H1 (cell line): ENCODE data around the gene TOM1L2. TPM values are rescaled to one million over a fixed set of nuclear protein-coding genes. Genes with fewer than 3 reads are reported as not detected.

Experiments
- CTCF ChIA-PET: fragments of 300-600 bp; sonication (Branson Sonifier 250); formaldehyde crosslinking; loops from one replicate; lab custom pipeline; 2021; ENCODE audit not compliant: partially characterized antibody; lab: Charles Lee
- POLR2A ChIA-PET: fragments of 300-600 bp; sonication (Branson Sonifier 250); formaldehyde crosslinking; loops from one replicate; lab custom pipeline; 2021; ENCODE audit warnings: inconsistent platforms; ENCODE audit not compliant: partially characterized antibody; lab: Charles Lee
- DNase-seq, 2 experiments: peaks; one replicate each; pipeline versions ENCODE4 v3.0.0 to v3.0.0-alpha.2; 2010 to 2022; ENCODE audit warnings: low spot score in 2 of 2, low read depth in 1 of 2, mixed read lengths in 1 of 2
- FAIRE-seq: peaks from 2 replicates; lab custom pipeline; 2011; peaks lifted over from hg19 to GRCh38; lab: Jason Lieb, UNC
- H2AFZ ChIP-seq: 2 replicates; pipeline ENCODE4 v1.8.1; 2012; ENCODE audit warnings: low read length, inconsistent platforms
- H2AK5ac ChIP-seq: 2 replicates; pipeline ENCODE4 v1.6.1; 2013; ENCODE audit warnings: low read depth, low read length
- H2BK120ac ChIP-seq: replicated peaks from 2 replicates; pipeline ENCODE3; 2013; ENCODE audit warnings: low read depth, low read length, inconsistent platforms
- H2BK12ac ChIP-seq: 2 replicates; pipeline ENCODE4 v1.6.1; 2013; ENCODE audit warnings: low read depth, low read length
- H2BK15ac ChIP-seq: 2 replicates; pipeline ENCODE4 v1.6.1; 2013; ENCODE audit warnings: low read length
- H2BK20ac ChIP-seq: 2 replicates; pipeline ENCODE4 v1.6.1; 2013; ENCODE audit warnings: low read length
- H2BK5ac ChIP-seq: 2 replicates; pipeline ENCODE4 v1.6.1; 2013; ENCODE audit warnings: low read depth, low read length
- H3K14ac ChIP-seq: 2 replicates; pipeline ENCODE4 v1.6.1; 2013; ENCODE audit warnings: inconsistent platforms; ENCODE audit not compliant: insufficient read length
- H3K18ac ChIP-seq: 2 replicates; pipeline ENCODE4 v1.6.1; 2013; ENCODE audit warnings: low read length; ENCODE audit errors: extremely low read depth
- H3K23ac ChIP-seq: 2 replicates; pipeline ENCODE4 v1.6.1; 2013; ENCODE audit warnings: inconsistent platforms; ENCODE audit not compliant: insufficient read length
- H3K23me2 ChIP-seq: 2 replicates; pipeline ENCODE4 v1.6.1; 2013; ENCODE audit warnings: low read depth, low read length
- H3K27ac ChIP-seq: 2 replicates; pipeline ENCODE4 v1.6.1; 2011; ENCODE audit warnings: low read depth, low read length, inconsistent platforms
- H3K27me3 ChIP-seq, 4 experiments: replicated peaks in 1 of 4; 1 replicate in 1 of 4; 2 replicates in 3 of 4; pipeline versions ENCODE4 v1.6.1 to v1.8.1; 2011 to 2013; ENCODE audit warnings: low read length in 3 of 4, mild to moderate bottlenecking in 3 of 4, inconsistent platforms in 2 of 4, mixed read lengths in 2 of 4, moderate library complexity in 1 of 4; ENCODE audit not compliant: control insufficient read depth in 3 of 4, insufficient read depth in 3 of 4; ENCODE audit errors: extremely low read depth in 1 of 4
- H3K36me3 ChIP-seq, 4 experiments: 2 replicates each; pipeline versions ENCODE4 v1.6.1 to v1.8.1; 2011 to 2013; ENCODE audit warnings: mild to moderate bottlenecking in 4 of 4, low read length in 3 of 4, moderate library complexity in 2 of 4, control low read depth in 1 of 4, inconsistent platforms in 1 of 4; ENCODE audit not compliant: insufficient read depth in 4 of 4, control insufficient read depth in 2 of 4
- H3K4ac ChIP-seq: replicated peaks from 2 replicates; pipeline ENCODE3; 2013; ENCODE audit warnings: low read length, low read depth, mixed read lengths, inconsistent platforms; ENCODE audit not compliant: insufficient read length
- H3K4me1 ChIP-seq, 4 experiments: replicated peaks in 1 of 4; 1 replicate in 1 of 4; 2 replicates in 3 of 4; pipeline versions ENCODE4 v1.6.1 to v1.8.1; 2011 to 2013; ENCODE audit warnings: low read length in 3 of 4, inconsistent platforms in 2 of 4, mixed read lengths in 1 of 4; ENCODE audit not compliant: insufficient read depth in 4 of 4, control insufficient read depth in 3 of 4
- H3K4me2 ChIP-seq, 2 experiments: 2 replicates each; pipeline versions ENCODE4 v1.6.1 to v1.8.1; 2011 to 2013; ENCODE audit warnings: low read depth in 2 of 2, low read length in 2 of 2, control low read depth in 1 of 2, inconsistent platforms in 1 of 2, mild to moderate bottlenecking in 1 of 2; ENCODE audit not compliant: insufficient read depth in 1 of 2
- H3K4me3 ChIP-seq, 4 experiments: fragments of 200-600, 300-600 bp in 1 of 4; sonication (generic), shearing (Covaris generic), sonication (Bioruptor Twin) in 1 of 4; 2 replicates each; pipeline versions ENCODE4 v1.5.1 to v1.8.1; 2011 to 2016; ENCODE audit warnings: low read length in 4 of 4, low read depth in 3 of 4, control low read depth in 2 of 4, inconsistent platforms in 2 of 4, mild to moderate bottlenecking in 2 of 4, mixed read lengths in 1 of 4, moderate library complexity in 1 of 4; ENCODE audit not compliant: insufficient read depth in 2 of 4; ENCODE audit errors: extremely low read depth in 1 of 4
- H3K56ac ChIP-seq: replicated peaks from 2 replicates; pipeline ENCODE3; 2013; ENCODE audit warnings: low read depth, mild to moderate bottlenecking, mixed read lengths, low read length, inconsistent platforms; ENCODE audit not compliant: insufficient read length
- H3K79me1 ChIP-seq: 2 replicates; pipeline ENCODE4 v1.6.1; 2013; ENCODE audit warnings: low read depth, low read length, control low read depth
- H3K79me2 ChIP-seq, 2 experiments: 2 replicates each; pipeline versions ENCODE4 v1.6.1 to v1.8.1; 2012 to 2013; ENCODE audit warnings: low read length in 2 of 2, mild to moderate bottlenecking in 2 of 2, inconsistent platforms in 1 of 2; ENCODE audit not compliant: insufficient read depth in 2 of 2, control insufficient read depth in 1 of 2
- H3K9ac ChIP-seq, 4 experiments: replicated peaks in 1 of 4; 1 replicate in 1 of 4; 2 replicates in 3 of 4; pipeline versions ENCODE4 v1.6.1 to v1.8.1; 2011 to 2013; ENCODE audit warnings: low read depth in 3 of 4, low read length in 3 of 4, control low read depth in 2 of 4, mild to moderate bottlenecking in 2 of 4, moderate library complexity in 2 of 4, inconsistent platforms in 1 of 4; ENCODE audit errors: extremely low read depth in 1 of 4
- H3K9me3 ChIP-seq, 2 experiments: 2 replicates each; pipeline versions ENCODE4 v1.6.1 to v1.8.1; 2012 to 2013; ENCODE audit warnings: mild to moderate bottlenecking in 2 of 2, moderate library complexity in 2 of 2, control low read depth in 1 of 2, inconsistent platforms in 1 of 2, low read depth in 1 of 2, low read length in 1 of 2, mixed read lengths in 1 of 2; ENCODE audit not compliant: insufficient read depth in 2 of 2
- H4K20me1 ChIP-seq, 2 experiments: replicated peaks in 1 of 2; 2 replicates each; pipeline versions ENCODE3 to v1.8.1; 2011 to 2013; ENCODE audit warnings: inconsistent platforms in 2 of 2, low read length in 2 of 2, mild to moderate bottlenecking in 1 of 2; ENCODE audit not compliant: insufficient read depth in 2 of 2, control insufficient read depth in 1 of 2
- H4K5ac ChIP-seq: 2 replicates; pipeline ENCODE4 v1.6.1; 2013; ENCODE audit warnings: low read length, low read depth, mixed read lengths, inconsistent platforms; ENCODE audit not compliant: insufficient read length
- H4K8ac ChIP-seq: 2 replicates; pipeline ENCODE4 v1.8.0; 2013; ENCODE audit warnings: mild to moderate bottlenecking, moderate library complexity, low read length, inconsistent platforms; ENCODE audit not compliant: insufficient read depth; ENCODE audit errors: extremely low read depth
- H4K91ac ChIP-seq: replicated peaks from 2 replicates; pipeline ENCODE3; 2013; ENCODE audit warnings: low read length, mixed read lengths, inconsistent platforms; ENCODE audit not compliant: insufficient read length
- BACH1 ChIP-seq: IDR thresholded peaks from 2 replicates; pipeline ENCODE4 v1.6.1; 2012; ENCODE audit warnings: low read length, improper control_type of control experiment
- CBX8 ChIP-seq: fragments of 300-800, 300-1000 bp; sonication (generic); IDR thresholded peaks from 2 replicates; pipeline ENCODE4 v1.7.1; 2016; ENCODE audit warnings: low read depth, low read length, borderline replicate concordance
- CHD2 ChIP-seq: IDR thresholded peaks from 2 replicates; pipeline ENCODE4 v1.6.1; 2012; ENCODE audit warnings: low read length, improper control_type of control experiment
- FOSL1 ChIP-seq: IDR thresholded peaks from 2 replicates; pipeline ENCODE4 v1.6.1; 2011; ENCODE audit warnings: mild to moderate bottlenecking, low read depth, low read length, moderate library complexity; ENCODE audit not compliant: insufficient read depth
- JUN ChIP-seq: IDR thresholded peaks from 2 replicates; pipeline ENCODE4 v1.6.1; 2011; ENCODE audit warnings: low read depth, mild to moderate bottlenecking, improper control_type of control experiment, low read length
- MAFK ChIP-seq: IDR thresholded peaks from 2 replicates; pipeline ENCODE4 v1.6.1; 2012; ENCODE audit warnings: low read depth, mild to moderate bottlenecking, improper control_type of control experiment, low read length
- NANOG ChIP-seq: IDR thresholded peaks from 2 replicates; pipeline ENCODE4 v1.6.1; 2011; ENCODE audit warnings: low read length, low read depth, mild to moderate bottlenecking, inconsistent platforms; ENCODE audit not compliant: insufficient read depth, poor library complexity, severe bottlenecking
- PHF8 ChIP-seq: fragments of 200-600 bp; sonication (generic); conservative IDR thresholded peaks from 2 replicates; pipeline ENCODE4 v1.7.1; 2012; ENCODE audit warnings: low read depth, mild to moderate bottlenecking, inconsistent platforms, low read length, moderate library complexity
- SAP30 ChIP-seq: fragments of 300-600 bp; sonication (generic); IDR thresholded peaks from 2 replicates; pipeline ENCODE4 v1.7.1; 2012; ENCODE audit warnings: low read length, moderate library complexity, mild to moderate bottlenecking, inconsistent platforms; ENCODE audit not compliant: insufficient read depth, insufficient replicate concordance
- SIN3A ChIP-seq, 2 experiments: IDR thresholded peaks in 1 of 2; conservative IDR thresholded peaks in 1 of 2; 2 replicates each; pipeline ENCODE4 v1.6.1; 2011 to 2012; ENCODE audit warnings: low read length in 2 of 2, improper control_type of control experiment in 1 of 2, low read depth in 1 of 2, mild to moderate bottlenecking in 1 of 2
- SP1 ChIP-seq: IDR thresholded peaks from 2 replicates; pipeline ENCODE4 v1.6.1; 2011; ENCODE audit warnings: low read depth, low read length
- TEAD4 ChIP-seq: IDR thresholded peaks from 2 replicates; pipeline ENCODE4 v1.6.1; 2012; ENCODE audit warnings: low read depth, low read length, inconsistent platforms, mixed read lengths
- WGBS, 2 experiments: shearing (Covaris generic) in 1 of 2; methylation state at CpG; one replicate each; pipeline versions ENCODE4 v1.1.6 to v1.1.7; 2013 to 2015; ENCODE audit warnings: low lambda C conversion rate in 2 of 2, mixed read lengths in 2 of 2, inconsistent platforms in 1 of 2, low coverage in 1 of 2, missing lambda C conversion rate in 1 of 2; ENCODE audit not compliant: insufficient replicate concordance in 2 of 2, insufficient coverage in 1 of 2, insufficient read length in 1 of 2; ENCODE audit errors: extremely low coverage in 1 of 2, missing lambda C conversion rate in 1 of 2; 5-methylcytosine and 5-hydroxymethylcytosine counted together
- polyA plus RNA-seq, 7 experiments: library from polyadenylated mRNA; depleted of rRNA in 3 of 7; stranded (reverse) in 5 of 7; unstranded in 2 of 7; fragments of >200 nt in 5 of 7; fragments of 200-250 nt in 2 of 7; gene quantifications; 1 replicate in 5 of 7; 2 replicates in 1 of 7; 4 replicates in 1 of 7; pipeline versions ENCODE4 v1.2.1 to v1.2.3, GENCODE V29; 2011 to 2013; ENCODE audit warnings: missing spikeins in 2 of 7, mixed read lengths in 2 of 7
- total RNA-seq: library from RNA; stranded (reverse); fragmentation: NEBNext Ultra II Directional; extraction: Animal tissue kit (Norgen Biotek cat#: 25700); gene quantifications from 2 replicates; pipeline ENCODE4 v1.2.1, GENCODE V29; 2021
- TF ChIP-seq, protein P1 (sequence below): IDR thresholded peaks from 2 replicates; pipeline ENCODE4 v1.6.1; 2011; ENCODE audit warnings: low read length, improper control_type of control experiment

Gene TOM1L2
- total and polyA plus RNA-seq, 2 of the 8 experiments (the other 6 are each of a cell fraction or from before 2014, with no cell fraction given) = 2.0 to 3.4 TPM

DNA sequence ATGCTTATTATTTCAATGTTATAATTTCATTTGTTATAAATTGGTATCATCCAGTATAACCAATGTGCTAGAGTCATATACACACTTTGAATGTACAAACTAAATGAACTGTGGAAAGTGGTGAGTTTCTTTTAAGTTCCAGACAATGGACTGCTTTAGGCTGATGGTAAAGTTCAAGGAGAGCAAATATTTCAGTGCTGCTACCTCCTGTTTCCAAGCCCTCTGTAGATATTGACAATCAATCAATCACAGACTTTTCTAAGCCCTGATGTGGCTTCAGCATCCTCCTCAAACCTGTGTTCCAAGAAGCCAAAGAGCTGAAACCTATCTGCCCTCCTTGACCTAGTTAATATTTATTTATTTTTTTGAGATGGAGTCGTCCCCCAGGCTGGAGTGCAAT is 107.2 kb downstream of the TOM1L2 start:
- Histone ChIP-seq H3K9ac (no peak overlapping the region), H3K27me3 (peaks cover 0 to 6% (median 2%) of the 10 kb centered on the region in 4 experiments; a peak in 2 of 7 replicates), H3K27ac (no peak overlapping the region), H4K91ac (no peak overlapping the region), H3K23me2 (no peaks in the 10 kb centered on the region), H2BK12ac (no peak overlapping the region), H3K56ac (no peak overlapping the region), H2BK20ac (no peak overlapping the region), H4K20me1 (no peaks in the 10 kb centered on the region), H2BK5ac (no peak overlapping the region), H2BK120ac (no peak overlapping the region), H3K9me3 (no peaks in the 10 kb centered on the region), H3K36me3 (no peaks in the 10 kb centered on the region), H3K14ac (no peak overlapping the region), H4K8ac (no peak overlapping the region), H3K4me1 (peaks cover 7 to 18% (median 10%) of the 10 kb centered on the region in 4 experiments), H3K4ac (no peak overlapping the region), H3K4me2 (no peak overlapping the region), H3K79me1 (no peaks in the 10 kb centered on the region), H2BK15ac (no peak overlapping the region), H4K5ac (no peak overlapping the region), H3K4me3 (no peak overlapping the region), H2AK5ac (no peak overlapping the region), H3K79me2 (no peaks in the 10 kb centered on the region), H3K23ac (no peak overlapping the region), H3K18ac (no peak overlapping the region), H2AFZ (no peak overlapping the region)
- ChIA-PET CTCF (interaction anchor here (0.8 to 26.2 kb wide), 3 partner anchors 19 to 114 kb away, joined by 3 to 404 read pairs (median 375); no protein-coding TSS in a partner anchor), POLR2A (interaction anchor here (1.2 to 4.4 kb wide), 2 partner anchors 28 to 56 kb away, joined by 3 to 21 read pairs; partner anchors contain the start of gene SREBF1)
- DNase-seq (no peak), FAIRE-seq (no peak)
- WGBS, 2 experiments = 100% methylated on average over 1 of the region's 1 CpG; no CpG with 5 or more reads in 1 of the 2 experiments
- TF ChIP-seq CBX8 (no peak), SAP30 (no peak), PHF8 (no peak), SP1 (no peak), NANOG (no peak), SIN3A (conservative IDR thresholded peaks at IDR 0.05 in 1 of 2, IDR thresholded peaks at IDR 0.05 in 1 of 2; ENCODE audit: low read depth in 1 of 2, low read length in 2 of 2) (no peak), FOSL1 (no peak), BACH1 (no peak), JUN (no peak), TEAD4 (no peak), CHD2 (no peak), MAFK (no peak)
- TF ChIP-seq, protein P1, sequence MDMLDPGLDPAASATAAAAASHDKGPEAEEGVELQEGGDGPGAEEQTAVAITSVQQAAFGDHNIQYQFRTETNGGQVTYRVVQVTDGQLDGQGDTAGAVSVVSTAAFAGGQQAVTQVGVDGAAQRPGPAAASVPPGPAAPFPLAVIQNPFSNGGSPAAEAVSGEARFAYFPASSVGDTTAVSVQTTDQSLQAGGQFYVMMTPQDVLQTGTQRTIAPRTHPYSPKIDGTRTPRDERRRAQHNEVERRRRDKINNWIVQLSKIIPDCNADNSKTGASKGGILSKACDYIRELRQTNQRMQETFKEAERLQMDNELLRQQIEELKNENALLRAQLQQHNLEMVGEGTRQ = no peak
